Measurements from ENCODE around the gene ALDH1L1.
A peak's percentile ranks its signal among the peaks of the same experiment; 100 is the strongest.

The ALDH1L1 gene

GRCh38 chr3:126113733-126114442, 66.5 kb downstream of the ALDH1L1 start:
- H3K4me3 ChIP-seq (ENCODE audit: low read depth, low read length): no peak overlapping the region
- TF ChIP-seq CTCF (IDR thresholded peaks at IDR 0.05; ENCODE audit: low read depth, low read length): peak; percentile 36
- no peaks in the 10 kb centered on the region for H3K9me3 ChIP-seq
- peak; percentile 36 for DNase-seq
- H3K36me3 ChIP-seq: no peaks in the 10 kb centered on the region
- peaks cover 4% of the 10 kb centered on the region; the same call in 1 of the 2 replicates for H3K27me3 ChIP-seq
- H3K4me1 ChIP-seq: no peaks in the 10 kb centered on the region

GRCh38 chr3:126113238-126113555, 67.2 kb downstream of the ALDH1L1 start:
- Histone ChIP-seq H3K4me3 (ENCODE audit: low read depth, low read length) (no peak overlapping the region), H3K9me3 (no peaks in the 10 kb centered on the region), H3K4me1 (no peaks in the 10 kb centered on the region), H3K27me3 (peaks cover under 1% of the 10 kb centered on the region; the same call in 1 of the 2 replicates), H3K36me3 (no peaks in the 10 kb centered on the region)
- peak; percentile 12 for DNase-seq
- no peak for TF ChIP-seq CTCF (IDR thresholded peaks at IDR 0.05; ENCODE audit: low read depth, low read length)

- no peaks in the 10 kb centered on the region for H3K4me1 ChIP-seq
- H3K4me3 ChIP-seq (ENCODE audit: low read depth, low read length): no peak overlapping the region
- H3K9me3 ChIP-seq: no peaks in the 10 kb centered on the region
- H3K27me3 ChIP-seq: no peaks in the 10 kb centered on the region
- DNase-seq: peak; percentile 4
- no peaks in the 10 kb centered on the region for H3K36me3 ChIP-seq
- no peak for TF ChIP-seq CTCF (IDR thresholded peaks at IDR 0.05; ENCODE audit: low read depth, low read length)
Observed at GRCh38 chr3:126112531-126113237, 67.7 kb downstream of the ALDH1L1 start.

- TF ChIP-seq CTCF (IDR thresholded peaks at IDR 0.05; ENCODE audit: low read depth, low read length): no peak
- no peak for DNase-seq
- no peak overlapping the region for H3K4me3 ChIP-seq (ENCODE audit: low read depth, low read length)
- no peaks in the 10 kb centered on the region for H3K36me3 ChIP-seq
- H3K27me3 ChIP-seq: no peaks in the 10 kb centered on the region
- no peaks in the 10 kb centered on the region for H3K9me3 ChIP-seq
- H3K4me1 ChIP-seq: no peaks in the 10 kb centered on the region
Observed at GRCh38 chr3:126111566-126112475, 68.6 kb downstream of the ALDH1L1 start.

- no peaks in the 10 kb centered on the region for H3K4me1 ChIP-seq
- DNase-seq: no peak
- no peaks in the 10 kb centered on the region for H3K36me3 ChIP-seq
- H3K4me3 ChIP-seq (ENCODE audit: low read depth, low read length): no peak overlapping the region
- H3K9me3 ChIP-seq: no peaks in the 10 kb centered on the region
- no peak for TF ChIP-seq CTCF (IDR thresholded peaks at IDR 0.05; ENCODE audit: low read depth, low read length)
- H3K27me3 ChIP-seq: no peaks in the 10 kb centered on the region
Observed at GRCh38 chr3:126111126-126111551, 69.2 kb downstream of the ALDH1L1 start.

Data from BE2C (cell line).